HG03520 (cell line): ENCODE results near the gene PRKCH.
A peak's percentile ranks its signal among the peaks of the same experiment; 100 is the strongest.

ENCODE experiments used
- ATAC-seq: cut with Tn5 transposase; IDR thresholded peaks from one replicate; pipeline ENCODE4 v1.9.1; 2021; ENCODE audit warnings: mild to moderate bottlenecking, moderate library complexity; ENCODE audit not compliant: unreplicated experiment

Gene PRKCH

GRCh38 chr14:61417883-61418455 is 96.6 kb downstream of the PRKCH start:
- no peak for ATAC-seq

GRCh38 chr14:61418746-61419145 is 97.4 kb downstream of the PRKCH start:
- ATAC-seq = no peak

GRCh38 chr14:61419201-61419600 is 97.8 kb downstream of the PRKCH start:
- no peak for ATAC-seq

- ATAC-seq = no peak
Measured at GRCh38 chr14:61420326-61420725, 98.9 kb downstream of the PRKCH start.

GRCh38 chr14:61421212-61421923 is 100.0 kb downstream of the PRKCH start:
- ATAC-seq = no peak

- no peak for ATAC-seq
Measured at GRCh38 chr14:61426048-61426447, 104.7 kb downstream of the PRKCH start.

- ATAC-seq = no peak
Measured at GRCh38 chr14:61428261-61428660, 106.9 kb downstream of the PRKCH start.

GRCh38 chr14:61429316-61429715 is 107.9 kb downstream of the PRKCH start:
- no peak for ATAC-seq

GRCh38 chr14:61430066-61430757 is 108.8 kb downstream of the PRKCH start:
- no peak for ATAC-seq

GRCh38 chr14:61433169-61433568 is 111.8 kb downstream of the PRKCH start:
- no peak for ATAC-seq

GRCh38 chr14:61433828-61434227 is 112.4 kb downstream of the PRKCH start:
- ATAC-seq = no peak

GRCh38 chr14:61434311-61434710 is 112.9 kb downstream of the PRKCH start:
- ATAC-seq = no peak

GRCh38 chr14:61435563-61436337 is 114.4 kb downstream of the PRKCH start:
- no peak for ATAC-seq

GRCh38 chr14:61437381-61437780 is 116.0 kb downstream of the PRKCH start:
- ATAC-seq = no peak

- no peak for ATAC-seq
Measured at GRCh38 chr14:61438036-61438435, 116.7 kb downstream of the PRKCH start.

- peak; percentile 43 for ATAC-seq
Measured at GRCh38 chr14:61438497-61438859, 117.1 kb downstream of the PRKCH start.

GRCh38 chr14:61438860-61439765 is 117.7 kb downstream of the PRKCH start:
- peak; percentile 44 for ATAC-seq

- no peak for ATAC-seq
Measured at GRCh38 chr14:61439779-61440418, 118.5 kb downstream of the PRKCH start.

GRCh38 chr14:61443481-61443880 is 122.1 kb downstream of the PRKCH start:
- no peak for ATAC-seq

GRCh38 chr14:61444215-61444768 is 122.9 kb downstream of the PRKCH start:
- ATAC-seq = peak; percentile 88
